ENCODE results near the gene FRMD4B. TPM values are rescaled to one million over a fixed set of nuclear protein-coding genes. Genes with fewer than 3 reads are reported as not detected.

Gene FRMD4B
- total RNA-seq, 3 donors from 2014 or later: 31.1 to 49.5 (median 35.0) TPM

DNA sequence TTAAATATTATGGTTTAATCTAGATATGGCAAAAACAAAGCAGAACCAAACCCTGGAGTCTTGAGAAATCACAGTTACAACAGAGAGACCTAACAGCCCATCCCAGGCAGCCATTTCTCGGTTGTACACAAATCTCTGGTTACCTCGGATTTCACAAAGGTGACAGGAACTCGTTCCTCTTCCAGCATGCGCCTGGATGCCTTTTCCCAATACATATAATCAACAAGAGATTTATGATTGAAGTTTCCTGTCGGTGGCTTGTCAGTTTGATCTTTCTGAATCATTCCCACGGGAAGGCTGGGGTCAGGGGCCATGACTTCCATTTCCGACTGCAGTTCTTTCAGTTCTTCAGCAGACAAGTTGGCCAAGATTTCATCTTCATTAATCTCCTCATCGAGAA is 263.9 kb downstream of the FRMD4B start:
- H3K27ac ChIP-seq: no peak overlapping the region
- intact Hi-C loops (cut with DNase I; ENCODE audit: low total_unique reads): no loop called here
- H3K36me3 ChIP-seq: no peaks in the 10 kb centered on the region
- no peaks in the 10 kb centered on the region for H3K9me3 ChIP-seq
- no peaks in the 10 kb centered on the region for H3K27me3 ChIP-seq
- no peak for DNase-seq (ENCODE audit: low spot score in 2 of 2)
- no peak overlapping the region for H3K4me3 ChIP-seq
- TF ChIP-seq, protein P1, sequence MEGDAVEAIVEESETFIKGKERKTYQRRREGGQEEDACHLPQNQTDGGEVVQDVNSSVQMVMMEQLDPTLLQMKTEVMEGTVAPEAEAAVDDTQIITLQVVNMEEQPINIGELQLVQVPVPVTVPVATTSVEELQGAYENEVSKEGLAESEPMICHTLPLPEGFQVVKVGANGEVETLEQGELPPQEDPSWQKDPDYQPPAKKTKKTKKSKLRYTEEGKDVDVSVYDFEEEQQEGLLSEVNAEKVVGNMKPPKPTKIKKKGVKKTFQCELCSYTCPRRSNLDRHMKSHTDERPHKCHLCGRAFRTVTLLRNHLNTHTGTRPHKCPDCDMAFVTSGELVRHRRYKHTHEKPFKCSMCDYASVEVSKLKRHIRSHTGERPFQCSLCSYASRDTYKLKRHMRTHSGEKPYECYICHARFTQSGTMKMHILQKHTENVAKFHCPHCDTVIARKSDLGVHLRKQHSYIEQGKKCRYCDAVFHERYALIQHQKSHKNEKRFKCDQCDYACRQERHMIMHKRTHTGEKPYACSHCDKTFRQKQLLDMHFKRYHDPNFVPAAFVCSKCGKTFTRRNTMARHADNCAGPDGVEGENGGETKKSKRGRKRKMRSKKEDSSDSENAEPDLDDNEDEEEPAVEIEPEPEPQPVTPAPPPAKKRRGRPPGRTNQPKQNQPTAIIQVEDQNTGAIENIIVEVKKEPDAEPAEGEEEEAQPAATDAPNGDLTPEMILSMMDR (IDR thresholded peaks at IDR 0.05): no peak
- TF ChIP-seq POLR2AphosphoS5 (IDR thresholded peaks at IDR 0.05) (no peak), POLR2A (IDR thresholded peaks at IDR 0.05) (no peak)
- peaks cover 0 to 4% of the 10 kb centered on the region in 2 donors for H3K4me1 ChIP-seq

DNA sequence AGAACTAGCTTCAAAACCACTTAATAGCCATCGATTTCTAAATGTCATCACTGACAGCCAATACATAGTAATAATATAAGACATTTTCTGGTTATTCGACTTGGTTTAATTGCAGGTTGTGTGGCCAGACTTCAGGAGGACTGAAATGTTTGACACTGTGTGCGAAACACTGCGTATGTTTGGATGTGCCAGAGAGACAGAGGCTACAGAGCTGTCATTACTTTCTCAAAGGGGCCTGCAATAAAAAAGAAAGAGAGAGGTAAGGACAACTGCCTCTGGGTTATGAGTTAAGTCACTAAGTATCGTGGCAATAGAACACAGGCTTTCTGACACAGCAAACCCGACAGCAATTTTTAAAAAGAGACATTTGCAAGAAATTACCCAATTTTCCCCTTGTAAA is 264.4 kb downstream of the FRMD4B start:
- no peaks in the 10 kb centered on the region for H3K27me3 ChIP-seq
- H3K9me3 ChIP-seq: no peaks in the 10 kb centered on the region
- intact Hi-C loops (cut with DNase I; ENCODE audit: low total_unique reads): no loop called here
- no peak for DNase-seq (ENCODE audit: low spot score in 2 of 2)
- peaks cover 0 to 4% of the 10 kb centered on the region in 2 donors for H3K4me1 ChIP-seq
- no peaks in the 10 kb centered on the region for H3K36me3 ChIP-seq
- H3K4me3 ChIP-seq: no peak overlapping the region
- TF ChIP-seq POLR2A (IDR thresholded peaks at IDR 0.05): no peak
- TF ChIP-seq POLR2AphosphoS5 (IDR thresholded peaks at IDR 0.05): no peak
- TF ChIP-seq, protein P1 (IDR thresholded peaks at IDR 0.05): no peak
- no peak overlapping the region for H3K27ac ChIP-seq

DNA sequence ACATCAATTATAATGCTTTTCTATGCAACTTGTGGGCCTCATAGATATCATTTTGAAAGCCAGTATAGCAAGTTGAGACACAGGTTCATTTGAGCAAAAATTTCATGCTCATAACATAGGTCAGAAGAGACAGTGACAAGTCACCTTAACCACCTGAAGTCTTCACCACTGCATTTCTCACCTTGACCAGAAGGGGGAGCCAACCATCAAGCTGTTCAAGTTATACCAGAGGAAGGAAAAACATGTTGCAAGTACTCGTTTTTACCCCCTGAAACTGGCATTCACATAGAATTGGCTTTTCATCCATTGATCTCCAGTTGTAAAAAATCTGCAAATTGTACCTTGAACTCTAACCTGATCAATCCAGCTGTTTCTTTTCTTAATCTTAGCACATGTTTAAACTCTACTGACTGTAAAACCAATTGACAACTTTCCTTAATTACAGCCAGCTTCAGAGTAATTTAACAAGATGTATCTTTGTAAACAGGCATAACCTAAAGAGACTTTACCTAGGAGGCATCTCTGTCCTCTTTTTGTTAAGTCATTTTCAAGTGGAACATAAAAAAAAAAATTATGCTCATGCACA is 264.9 kb downstream of the FRMD4B start:
- TF ChIP-seq POLR2AphosphoS5 (IDR thresholded peaks at IDR 0.05) (no peak), POLR2A (IDR thresholded peaks at IDR 0.05) (no peak)
- TF ChIP-seq, protein P1 (IDR thresholded peaks at IDR 0.05): peak; percentile 79 to 95 (median 85)
- H3K4me1 ChIP-seq: peaks cover 0 to 4% of the 10 kb centered on the region in 2 donors
- no peaks in the 10 kb centered on the region for H3K27me3 ChIP-seq
- no peaks in the 10 kb centered on the region for H3K36me3 ChIP-seq
- H3K9me3 ChIP-seq: no peaks in the 10 kb centered on the region
- H3K4me3 ChIP-seq: no peak overlapping the region
- intact Hi-C loops (cut with DNase I; ENCODE audit: low total_unique reads): no loop called here
- peak; percentile 72 to 73 for DNase-seq (ENCODE audit: low spot score in 2 of 2)
- H3K27ac ChIP-seq: no peak overlapping the region
